Measurements from ENCODE around the gene PNPLA2. TPM values are rescaled to one million over a fixed set of nuclear protein-coding genes. Genes with fewer than 3 reads are reported as not detected.

Gene PNPLA2
- total and polyA plus RNA-seq, 10 of the 15 experiments (the other 5 are each of a cell fraction or from before 2014, with no cell fraction given) = 0.19 to 34.0 (median 8.1) TPM

DNA sequence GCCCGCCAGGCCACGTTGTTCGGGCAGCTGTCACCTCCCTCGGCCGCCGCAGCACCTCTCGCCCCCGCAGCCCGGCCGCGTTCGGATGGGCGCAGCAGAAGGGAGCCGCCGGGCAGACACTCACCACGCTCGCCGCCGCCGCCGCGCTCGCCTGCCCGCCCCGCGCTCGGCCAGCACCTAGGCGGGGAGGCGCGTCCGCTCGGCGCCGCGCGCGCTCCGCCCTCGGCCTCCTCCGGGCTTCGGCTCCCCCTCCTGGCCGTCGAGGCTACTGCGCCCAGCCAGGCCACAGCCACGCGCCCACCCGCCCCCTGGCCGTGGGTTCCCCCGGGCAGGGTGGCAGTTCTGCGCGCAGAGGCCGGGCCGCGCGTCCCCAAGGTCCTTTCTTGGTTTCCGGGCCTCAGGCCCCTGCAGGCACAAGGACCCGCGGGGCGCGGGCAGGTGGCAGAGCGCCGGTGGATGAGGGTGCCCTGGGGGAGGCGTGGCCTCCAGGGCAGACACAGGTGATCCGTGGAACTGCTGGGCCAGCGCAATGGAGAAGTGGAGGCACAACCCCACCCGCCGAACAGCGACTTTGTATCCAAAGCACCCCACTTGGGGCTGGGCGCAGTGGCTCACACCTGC lies 20.5 kb upstream of the PNPLA2 start, which contains the start of gene SLC25A22 (continued):
- no peak for TF ChIP-seq NFIC (IDR thresholded peaks at IDR 0.05; ENCODE audit: low read depth, low read length)
- TF ChIP-seq, protein P1, sequence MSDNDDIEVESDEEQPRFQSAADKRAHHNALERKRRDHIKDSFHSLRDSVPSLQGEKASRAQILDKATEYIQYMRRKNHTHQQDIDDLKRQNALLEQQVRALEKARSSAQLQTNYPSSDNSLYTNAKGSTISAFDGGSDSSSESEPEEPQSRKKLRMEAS (IDR thresholded peaks at IDR 0.05; ENCODE audit: low read depth, low read length) = peak; percentile 8; the same call in 1 of the 2 replicates
- no peak for TF ChIP-seq IKZF2 (IDR thresholded peaks at IDR 0.05)
- no peak for TF ChIP-seq ZZZ3 (IDR thresholded peaks at IDR 0.05; ENCODE audit: control insufficient read depth, insufficient read length, low read depth)
- TF ChIP-seq TCF7 (IDR thresholded peaks at IDR 0.05; ENCODE audit: borderline replicate concordance) = no peak
- no peak for TF ChIP-seq CBX5 (IDR thresholded peaks at IDR 0.05; ENCODE audit: low read depth)
- no peak for TF ChIP-seq TAF1 (IDR thresholded peaks at IDR 0.05; ENCODE audit: borderline replicate concordance, low read depth, low read length)
- TF ChIP-seq SIX5 (IDR thresholded peaks at IDR 0.05; ENCODE audit: low read depth, low read length, severe bottlenecking) = no peak
- peak in 1 of 2 experiments; percentile 39; a peak in 1 of 3 replicates for TF ChIP-seq EGR1 (IDR thresholded peaks at IDR 0.05; ENCODE audit: borderline replicate concordance in 1 of 2, low read depth in 2 of 2, low read length in 2 of 2)
- no peak for TF ChIP-seq EZH2 (IDR thresholded peaks at IDR 0.05; ENCODE audit: borderline replicate concordance, control insufficient read depth, low read depth, low read length)
- TF ChIP-seq CHD4 (IDR thresholded peaks at IDR 0.05) = no peak
- TF ChIP-seq SUPT20H (IDR thresholded peaks at IDR 0.05; ENCODE audit: borderline replicate concordance, control insufficient read depth, low read depth, low read length) = no peak
- TF ChIP-seq, protein P2, sequence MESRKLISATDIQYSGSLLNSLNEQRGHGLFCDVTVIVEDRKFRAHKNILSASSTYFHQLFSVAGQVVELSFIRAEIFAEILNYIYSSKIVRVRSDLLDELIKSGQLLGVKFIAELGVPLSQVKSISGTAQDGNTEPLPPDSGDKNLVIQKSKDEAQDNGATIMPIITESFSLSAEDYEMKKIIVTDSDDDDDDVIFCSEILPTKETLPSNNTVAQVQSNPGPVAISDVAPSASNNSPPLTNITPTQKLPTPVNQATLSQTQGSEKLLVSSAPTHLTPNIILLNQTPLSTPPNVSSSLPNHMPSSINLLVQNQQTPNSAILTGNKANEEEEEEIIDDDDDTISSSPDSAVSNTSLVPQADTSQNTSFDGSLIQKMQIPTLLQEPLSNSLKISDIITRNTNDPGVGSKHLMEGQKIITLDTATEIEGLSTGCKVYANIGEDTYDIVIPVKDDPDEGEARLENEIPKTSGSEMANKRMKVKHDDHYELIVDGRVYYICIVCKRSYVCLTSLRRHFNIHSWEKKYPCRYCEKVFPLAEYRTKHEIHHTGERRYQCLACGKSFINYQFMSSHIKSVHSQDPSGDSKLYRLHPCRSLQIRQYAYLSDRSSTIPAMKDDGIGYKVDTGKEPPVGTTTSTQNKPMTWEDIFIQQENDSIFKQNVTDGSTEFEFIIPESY (IDR thresholded peaks at IDR 0.05) = no peak
- no peak for TF ChIP-seq CREB1 (IDR thresholded peaks at IDR 0.05; ENCODE audit: low read depth)
- no peak for TF ChIP-seq CEBPB (IDR thresholded peaks at IDR 0.05; ENCODE audit: borderline replicate concordance in 1 of 2, low read depth in 2 of 2, low read length in 2 of 2)
- TF ChIP-seq SUZ12 (IDR thresholded peaks at IDR 0.05; ENCODE audit: unreplicated experiment) = no peak
- TF ChIP-seq IRF4 (IDR thresholded peaks at IDR 0.05; ENCODE audit: low read depth, low read length) = no peak
- TF ChIP-seq SMC3 (IDR thresholded peaks at IDR 0.05; ENCODE audit: borderline replicate concordance, low read length) = peak; percentile 35; the same call in 1 of the 2 replicates
- no peak for TF ChIP-seq KLF5 (IDR thresholded peaks at IDR 0.05; ENCODE audit: partially characterized antibody)
- TF ChIP-seq RUNX3 (IDR thresholded peaks at IDR 0.05; ENCODE audit: low read length) = 0 out of 2 replicates have a peak, but pooled peaks have one; percentile 17
- TF ChIP-seq FOXK2 (IDR thresholded peaks at IDR 0.05) = no peak
- no peak for TF ChIP-seq CHD1 (IDR thresholded peaks at IDR 0.05; ENCODE audit: low read depth, low read length)
- TF ChIP-seq GATAD2B (conservative IDR thresholded peaks at IDR 0.05; ENCODE audit: low read depth) = peak; percentile 73
- TF ChIP-seq, protein P3, sequence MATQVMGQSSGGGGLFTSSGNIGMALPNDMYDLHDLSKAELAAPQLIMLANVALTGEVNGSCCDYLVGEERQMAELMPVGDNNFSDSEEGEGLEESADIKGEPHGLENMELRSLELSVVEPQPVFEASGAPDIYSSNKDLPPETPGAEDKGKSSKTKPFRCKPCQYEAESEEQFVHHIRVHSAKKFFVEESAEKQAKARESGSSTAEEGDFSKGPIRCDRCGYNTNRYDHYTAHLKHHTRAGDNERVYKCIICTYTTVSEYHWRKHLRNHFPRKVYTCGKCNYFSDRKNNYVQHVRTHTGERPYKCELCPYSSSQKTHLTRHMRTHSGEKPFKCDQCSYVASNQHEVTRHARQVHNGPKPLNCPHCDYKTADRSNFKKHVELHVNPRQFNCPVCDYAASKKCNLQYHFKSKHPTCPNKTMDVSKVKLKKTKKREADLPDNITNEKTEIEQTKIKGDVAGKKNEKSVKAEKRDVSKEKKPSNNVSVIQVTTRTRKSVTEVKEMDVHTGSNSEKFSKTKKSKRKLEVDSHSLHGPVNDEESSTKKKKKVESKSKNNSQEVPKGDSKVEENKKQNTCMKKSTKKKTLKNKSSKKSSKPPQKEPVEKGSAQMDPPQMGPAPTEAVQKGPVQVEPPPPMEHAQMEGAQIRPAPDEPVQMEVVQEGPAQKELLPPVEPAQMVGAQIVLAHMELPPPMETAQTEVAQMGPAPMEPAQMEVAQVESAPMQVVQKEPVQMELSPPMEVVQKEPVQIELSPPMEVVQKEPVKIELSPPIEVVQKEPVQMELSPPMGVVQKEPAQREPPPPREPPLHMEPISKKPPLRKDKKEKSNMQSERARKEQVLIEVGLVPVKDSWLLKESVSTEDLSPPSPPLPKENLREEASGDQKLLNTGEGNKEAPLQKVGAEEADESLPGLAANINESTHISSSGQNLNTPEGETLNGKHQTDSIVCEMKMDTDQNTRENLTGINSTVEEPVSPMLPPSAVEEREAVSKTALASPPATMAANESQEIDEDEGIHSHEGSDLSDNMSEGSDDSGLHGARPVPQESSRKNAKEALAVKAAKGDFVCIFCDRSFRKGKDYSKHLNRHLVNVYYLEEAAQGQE (IDR thresholded peaks at IDR 0.05; ENCODE audit: low read depth, low read length) = no peak
- TF ChIP-seq, protein P4, sequence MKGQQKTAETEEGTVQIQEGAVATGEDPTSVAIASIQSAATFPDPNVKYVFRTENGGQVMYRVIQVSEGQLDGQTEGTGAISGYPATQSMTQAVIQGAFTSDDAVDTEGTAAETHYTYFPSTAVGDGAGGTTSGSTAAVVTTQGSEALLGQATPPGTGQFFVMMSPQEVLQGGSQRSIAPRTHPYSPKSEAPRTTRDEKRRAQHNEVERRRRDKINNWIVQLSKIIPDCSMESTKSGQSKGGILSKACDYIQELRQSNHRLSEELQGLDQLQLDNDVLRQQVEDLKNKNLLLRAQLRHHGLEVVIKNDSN (IDR thresholded peaks at IDR 0.05; ENCODE audit: borderline replicate concordance, extremely low read length, insufficient read depth, low read depth, low read length) = no peak
- TF ChIP-seq SMARCA5 (IDR thresholded peaks at IDR 0.05) = peak; percentile 93

Data from GM12878 (cell line).